ENCODE measurements around the gene RNF207. TPM values are rescaled to one million over a fixed set of nuclear protein-coding genes. Genes with fewer than 3 reads are reported as not detected.

RNF207 gene
- total RNA-seq (2014; rRNA removed; shearing (Covaris generic); ENCODE audit: low replicate concordance) = not detected in 2 replicates

GRCh38 chr1:6205849-6206519 lies at the start of gene RNF207:
Gene RNF207 (plus strand): TSS chr1:6206119. CDS start chr1:6206536, 417 bp downstream.
- DNase-seq = no peak
- no peak within 1 kb of the TSS for H2AFZ ChIP-seq (ENCODE audit: low read length)
- no peak within 1 kb of the TSS for H3K4me3 ChIP-seq (ENCODE audit: low read length)
- H3K36me3 ChIP-seq (ENCODE audit: insufficient read depth, low read length) = no peaks in the 10 kb centered on the region
- H3K9me2 ChIP-seq (replicated peaks; ENCODE audit: insufficient read depth, low read length) = no peaks in the 10 kb centered on the region
- no peaks in the 10 kb centered on the region for H3K4me1 ChIP-seq (ENCODE audit: low read length)
- no peaks in the 10 kb centered on the region for H3K27me3 ChIP-seq (ENCODE audit: low read length)
- H3K4me2 ChIP-seq (ENCODE audit: low read depth, low read length, poor library complexity, severe bottlenecking) = no peak within 1 kb of the TSS
- H3K27ac ChIP-seq (ENCODE audit: low read length) = no peak within 1 kb of the TSS
- no peak within 1 kb of the TSS for H3K9ac ChIP-seq (ENCODE audit: low read length)
- no peaks in the 10 kb centered on the region for H4K20me1 ChIP-seq (ENCODE audit: insufficient read depth, low read depth, low read length)
- H3K79me2 ChIP-seq (ENCODE audit: low read length) = no peaks in the 10 kb centered on the region
- no peaks in the 10 kb centered on the region for H3K9me3 ChIP-seq (ENCODE audit: low read length)

DNA sequence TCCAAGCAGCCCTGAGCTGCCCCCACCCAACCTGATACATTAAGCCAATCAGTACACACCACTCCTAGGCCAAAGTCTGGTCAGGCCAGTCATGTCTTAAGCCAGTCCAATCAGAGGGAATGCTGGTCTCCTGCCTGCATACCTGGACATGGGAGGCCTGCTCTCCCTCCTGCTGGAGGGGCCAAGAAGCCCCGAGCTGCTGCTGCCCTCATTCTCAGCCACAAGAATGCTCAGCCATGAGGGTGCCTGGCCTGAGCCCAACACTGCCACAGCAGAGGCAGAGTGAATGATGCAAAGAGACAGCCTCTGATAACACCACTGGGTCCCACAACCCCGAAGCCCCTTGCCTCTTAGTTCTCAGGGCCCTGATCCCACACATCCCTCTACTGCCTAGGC lies 48.8 kb upstream of the RNF207 start:
- no peaks in the 10 kb centered on the region for H3K4me1 ChIP-seq (ENCODE audit: low read length)
- H3K4me3 ChIP-seq (ENCODE audit: low read length) = no peak overlapping the region
- H3K9ac ChIP-seq (ENCODE audit: low read length) = no peak overlapping the region
- no peak overlapping the region for H3K4me2 ChIP-seq (ENCODE audit: low read depth, low read length, poor library complexity, severe bottlenecking)
- no peaks in the 10 kb centered on the region for H3K9me2 ChIP-seq (replicated peaks; ENCODE audit: insufficient read depth, low read length)
- H3K27me3 ChIP-seq (ENCODE audit: low read length) = no peaks in the 10 kb centered on the region
- no peaks in the 10 kb centered on the region for H3K79me2 ChIP-seq (ENCODE audit: low read length)
- H2AFZ ChIP-seq (ENCODE audit: low read length) = no peak overlapping the region
- no peak overlapping the region for H3K27ac ChIP-seq (ENCODE audit: low read length)
- H3K36me3 ChIP-seq (ENCODE audit: insufficient read depth, low read length) = no peaks in the 10 kb centered on the region
- no peaks in the 10 kb centered on the region for H3K9me3 ChIP-seq (ENCODE audit: low read length)
- H4K20me1 ChIP-seq (ENCODE audit: insufficient read depth, low read depth, low read length) = no peaks in the 10 kb centered on the region
- no peak for DNase-seq

- no peak for DNase-seq
- Histone ChIP-seq H3K9me2 (replicated peaks; ENCODE audit: insufficient read depth, low read length) (no peaks in the 10 kb centered on the region), H3K36me3 (ENCODE audit: insufficient read depth, low read length) (no peaks in the 10 kb centered on the region), H2AFZ (ENCODE audit: low read length) (no peak overlapping the region), H3K4me3 (ENCODE audit: low read length) (no peak overlapping the region), H3K9ac (ENCODE audit: low read length) (no peak overlapping the region), H3K27me3 (ENCODE audit: low read length) (no peaks in the 10 kb centered on the region), H3K9me3 (ENCODE audit: low read length) (no peaks in the 10 kb centered on the region), H3K27ac (ENCODE audit: low read length) (no peak overlapping the region), H3K79me2 (ENCODE audit: low read length) (no peaks in the 10 kb centered on the region), H3K4me1 (ENCODE audit: low read length) (no peaks in the 10 kb centered on the region), H3K4me2 (ENCODE audit: low read depth, low read length, poor library complexity, severe bottlenecking) (no peak overlapping the region), H4K20me1 (ENCODE audit: insufficient read depth, low read depth, low read length) (no peaks in the 10 kb centered on the region)
Measured at GRCh38 chr1:6157528-6158174, 48.3 kb upstream of the RNF207 start.

DNA sequence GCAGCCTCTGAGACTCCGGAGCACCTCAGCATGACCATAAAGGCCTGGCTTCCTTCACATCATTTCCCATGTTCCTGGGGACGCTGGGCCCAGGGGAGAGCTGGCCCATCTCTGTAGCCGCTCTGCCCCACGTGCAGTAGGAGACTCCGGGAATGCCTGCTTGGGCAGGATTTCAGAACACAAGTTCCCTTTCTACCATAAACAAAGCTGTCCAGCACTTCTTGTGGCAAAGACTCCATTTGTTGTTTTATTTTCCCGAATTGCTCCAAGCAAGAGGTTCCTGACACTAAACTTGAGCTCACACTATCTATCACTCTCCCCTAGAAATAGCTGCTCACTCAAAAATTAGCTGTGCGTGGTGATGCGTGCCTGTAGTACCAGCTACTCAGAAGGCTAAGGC lies 47.7 kb upstream of the RNF207 start:
- Histone ChIP-seq H4K20me1 (ENCODE audit: insufficient read depth, low read depth, low read length) (no peaks in the 10 kb centered on the region), H3K9ac (ENCODE audit: low read length) (no peak overlapping the region), H3K4me3 (ENCODE audit: low read length) (no peak overlapping the region), H3K4me2 (ENCODE audit: low read depth, low read length, poor library complexity, severe bottlenecking) (no peak overlapping the region), H3K9me2 (replicated peaks; ENCODE audit: insufficient read depth, low read length) (no peaks in the 10 kb centered on the region), H3K4me1 (ENCODE audit: low read length) (no peaks in the 10 kb centered on the region), H3K79me2 (ENCODE audit: low read length) (no peaks in the 10 kb centered on the region), H2AFZ (ENCODE audit: low read length) (no peak overlapping the region), H3K27ac (ENCODE audit: low read length) (no peak overlapping the region), H3K27me3 (ENCODE audit: low read length) (no peaks in the 10 kb centered on the region), H3K9me3 (ENCODE audit: low read length) (no peaks in the 10 kb centered on the region), H3K36me3 (ENCODE audit: insufficient read depth, low read length) (no peaks in the 10 kb centered on the region)
- no peak for DNase-seq

GRCh38 chr1:6162341-6162740 lies 43.6 kb upstream of the RNF207 start:
- Histone ChIP-seq H3K9me2 (replicated peaks; ENCODE audit: insufficient read depth, low read length) (no peaks in the 10 kb centered on the region), H3K4me3 (ENCODE audit: low read length) (no peak overlapping the region), H3K9ac (ENCODE audit: low read length) (no peak overlapping the region), H3K9me3 (ENCODE audit: low read length) (no peaks in the 10 kb centered on the region), H2AFZ (ENCODE audit: low read length) (no peak overlapping the region), H3K27ac (ENCODE audit: low read length) (no peak overlapping the region), H3K4me1 (ENCODE audit: low read length) (no peaks in the 10 kb centered on the region), H3K79me2 (ENCODE audit: low read length) (no peaks in the 10 kb centered on the region), H4K20me1 (ENCODE audit: insufficient read depth, low read depth, low read length) (no peaks in the 10 kb centered on the region), H3K4me2 (ENCODE audit: low read depth, low read length, poor library complexity, severe bottlenecking) (no peak overlapping the region), H3K27me3 (ENCODE audit: low read length) (no peaks in the 10 kb centered on the region), H3K36me3 (ENCODE audit: insufficient read depth, low read length) (no peaks in the 10 kb centered on the region)
- no peak for DNase-seq

DNA sequence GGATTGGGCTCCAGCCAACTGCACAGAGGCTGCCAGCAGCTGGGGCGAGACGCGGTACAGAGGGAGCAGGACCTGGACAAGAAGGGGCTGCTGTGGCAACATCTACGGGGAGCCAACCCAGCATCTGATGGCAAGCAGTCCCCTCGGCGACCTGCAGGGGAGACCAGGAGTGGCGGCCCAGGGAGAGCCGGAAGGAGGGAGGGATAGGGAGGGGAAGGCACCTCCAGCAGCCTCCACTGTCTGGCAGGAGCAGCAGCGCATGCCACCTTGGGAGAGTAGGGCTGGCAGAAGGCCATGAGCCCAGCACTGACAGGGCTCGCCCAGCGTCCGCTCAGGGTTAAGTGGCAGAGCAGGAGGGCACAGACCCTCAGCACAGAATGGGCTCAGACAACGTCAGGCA lies 43.1 kb upstream of the RNF207 start:
- Histone ChIP-seq H3K9me2 (replicated peaks; ENCODE audit: insufficient read depth, low read length) (no peaks in the 10 kb centered on the region), H2AFZ (ENCODE audit: low read length) (no peak overlapping the region), H3K4me2 (ENCODE audit: low read depth, low read length, poor library complexity, severe bottlenecking) (no peak overlapping the region), H3K4me1 (ENCODE audit: low read length) (no peaks in the 10 kb centered on the region), H4K20me1 (ENCODE audit: insufficient read depth, low read depth, low read length) (0 out of 2 replicates have a peak, but pooled peaks cover 4% of the 10 kb centered on the region), H3K4me3 (ENCODE audit: low read length) (no peak overlapping the region), H3K27ac (ENCODE audit: low read length) (no peak overlapping the region), H3K79me2 (ENCODE audit: low read length) (no peaks in the 10 kb centered on the region), H3K9ac (ENCODE audit: low read length) (no peak overlapping the region), H3K9me3 (ENCODE audit: low read length) (no peaks in the 10 kb centered on the region), H3K36me3 (ENCODE audit: insufficient read depth, low read length) (no peaks in the 10 kb centered on the region), H3K27me3 (ENCODE audit: low read length) (no peaks in the 10 kb centered on the region)
- no peak for DNase-seq

- no peaks in the 10 kb centered on the region for H3K27me3 ChIP-seq (ENCODE audit: low read length)
- no peak overlapping the region for H3K27ac ChIP-seq (ENCODE audit: low read length)
- H3K4me2 ChIP-seq (ENCODE audit: low read depth, low read length, poor library complexity, severe bottlenecking) = no peak overlapping the region
- DNase-seq = no peak
- H3K36me3 ChIP-seq (ENCODE audit: insufficient read depth, low read length) = no peaks in the 10 kb centered on the region
- H3K9ac ChIP-seq (ENCODE audit: low read length) = no peak overlapping the region
- no peaks in the 10 kb centered on the region for H3K79me2 ChIP-seq (ENCODE audit: low read length)
- H3K4me1 ChIP-seq (ENCODE audit: low read length) = no peaks in the 10 kb centered on the region
- no peaks in the 10 kb centered on the region for H3K9me3 ChIP-seq (ENCODE audit: low read length)
- H3K4me3 ChIP-seq (ENCODE audit: low read length) = no peak overlapping the region
- H4K20me1 ChIP-seq (ENCODE audit: insufficient read depth, low read depth, low read length) = 0 out of 2 replicates have a peak, but pooled peaks cover 4% of the 10 kb centered on the region
- H3K9me2 ChIP-seq (replicated peaks; ENCODE audit: insufficient read depth, low read length) = no peaks in the 10 kb centered on the region
- H2AFZ ChIP-seq (ENCODE audit: low read length) = no peak overlapping the region
Measured at GRCh38 chr1:6163191-6163972, 42.5 kb upstream of the RNF207 start.

- H3K27ac ChIP-seq (ENCODE audit: low read length) = no peak overlapping the region
- H2AFZ ChIP-seq (ENCODE audit: low read length) = no peak overlapping the region
- H4K20me1 ChIP-seq (ENCODE audit: insufficient read depth, low read depth, low read length) = 0 out of 2 replicates have a peak, but pooled peaks cover 4% of the 10 kb centered on the region
- no peak overlapping the region for H3K4me2 ChIP-seq (ENCODE audit: low read depth, low read length, poor library complexity, severe bottlenecking)
- no peaks in the 10 kb centered on the region for H3K4me1 ChIP-seq (ENCODE audit: low read length)
- H3K36me3 ChIP-seq (ENCODE audit: insufficient read depth, low read length) = no peaks in the 10 kb centered on the region
- H3K9me3 ChIP-seq (ENCODE audit: low read length) = no peaks in the 10 kb centered on the region
- DNase-seq = no peak
- no peaks in the 10 kb centered on the region for H3K9me2 ChIP-seq (replicated peaks; ENCODE audit: insufficient read depth, low read length)
- no peak overlapping the region for H3K4me3 ChIP-seq (ENCODE audit: low read length)
- H3K79me2 ChIP-seq (ENCODE audit: low read length) = no peaks in the 10 kb centered on the region
- no peak overlapping the region for H3K9ac ChIP-seq (ENCODE audit: low read length)
- no peaks in the 10 kb centered on the region for H3K27me3 ChIP-seq (ENCODE audit: low read length)
Measured at GRCh38 chr1:6163973-6164617, 41.8 kb upstream of the RNF207 start.

Data from Karpas-422 (cell line).